Activated naive CD4-positive, alpha-beta T cell (primary cell): Measurements from ENCODE around the gene MYO3B.
"Not testable (repeated sequence)": the region's sequence is repeated elsewhere in the genome, so short reads cannot be mapped to it uniquely, and the experiment has no call there.

Experiments used
- DNase-seq, 4 experiments: peaks; one replicate each; lab custom pipeline; 2025; lab: John Stamatoyannopoulos, UW

The MYO3B gene

GRCh38 chr2:170567429-170567828 lies 389.5 kb downstream of the MYO3B start:
- DNase-seq = no peak

- no peak for DNase-seq
These were observed 390.6 kb downstream of the MYO3B start for GRCh38 chr2:170568511-170568910.

- DNase-seq = no peak
These were observed 393.7 kb downstream of the MYO3B start for GRCh38 chr2:170571612-170572011.

- no peak for DNase-seq
These were observed 395.7 kb downstream of the MYO3B start for GRCh38 chr2:170573671-170574070.

- no peak for DNase-seq
These were observed 398.3 kb downstream of the MYO3B start for GRCh38 chr2:170576296-170576695.

GRCh38 chr2:170577356-170577755 lies 399.4 kb downstream of the MYO3B start:
- DNase-seq = no peak

- no peak for DNase-seq
These were observed 400.7 kb downstream of the MYO3B start for GRCh38 chr2:170578606-170579005.

- no peak for DNase-seq
These were observed 401.6 kb downstream of the MYO3B start for GRCh38 chr2:170579511-170579910.

- DNase-seq = no peak
These were observed 404.4 kb downstream of the MYO3B start for GRCh38 chr2:170582313-170582712.

GRCh38 chr2:170582751-170583463 lies 405.0 kb downstream of the MYO3B start:
- DNase-seq = no peak

GRCh38 chr2:170585067-170585466 lies 407.1 kb downstream of the MYO3B start:
- no peak for DNase-seq

- DNase-seq = no peak
These were observed 408.7 kb downstream of the MYO3B start for GRCh38 chr2:170586571-170587095.

- no peak for DNase-seq
These were observed 409.2 kb downstream of the MYO3B start for GRCh38 chr2:170587117-170587516.

GRCh38 chr2:170587922-170588321 lies 410.0 kb downstream of the MYO3B start:
- DNase-seq = no peak

GRCh38 chr2:170588729-170589128 lies 410.8 kb downstream of the MYO3B start:
- no peak for DNase-seq

GRCh38 chr2:170596576-170596975 lies 418.6 kb downstream of the MYO3B start:
- no peak for DNase-seq

- no peak for DNase-seq
These were observed 420.1 kb downstream of the MYO3B start for GRCh38 chr2:170598067-170598395.

- no peak for DNase-seq
These were observed 423.5 kb downstream of the MYO3B start for GRCh38 chr2:170601489-170601888.

GRCh38 chr2:170605862-170606261 lies 427.9 kb downstream of the MYO3B start:
- no peak for DNase-seq

- DNase-seq = no peak
These were observed 429.2 kb downstream of the MYO3B start for GRCh38 chr2:170607171-170607570.

GRCh38 chr2:170610615-170611014 lies 432.7 kb downstream of the MYO3B start:
- DNase-seq = no peak

- DNase-seq = not testable (repeated sequence)
These were observed 441.0 kb downstream of the MYO3B start for GRCh38 chr2:170618948-170619347.

GRCh38 chr2:170635094-170635493 lies 457.1 kb downstream of the MYO3B start:
- not testable (repeated sequence) for DNase-seq

GRCh38 chr2:170639635-170640034 lies 461.7 kb downstream of the MYO3B start:
- DNase-seq = no peak
